Mucosa of rectum (tissue), 2 donors: ENCODE data around the gene CYP19A1.
"Not testable (repeated sequence)": the region's sequence is repeated elsewhere in the genome, so short reads cannot be mapped to it uniquely, and the experiment has no call there.

ENCODE experiments used
- H3K27ac ChIP-seq, 2 donors: one replicate each; pipeline ENCODE4 v1.7.0; 2013; ENCODE audit warnings: inconsistent platforms in 2 of 2, low read depth in 2 of 2, low read length in 2 of 2
- H3K27me3 ChIP-seq, 2 donors: one replicate each; pipeline ENCODE4 v1.7.0; 2013; ENCODE audit warnings: low read length in 2 of 2; ENCODE audit not compliant: control insufficient read depth in 2 of 2, insufficient read depth in 2 of 2
- H3K36me3 ChIP-seq, 2 donors: one replicate each; pipeline ENCODE4 v1.7.0; 2013; ENCODE audit warnings: low read length in 2 of 2; ENCODE audit not compliant: control insufficient read depth in 2 of 2, insufficient read depth in 2 of 2
- H3K4me1 ChIP-seq, 2 donors: one replicate each; pipeline ENCODE4 v1.7.0; 2013; ENCODE audit warnings: low read length in 2 of 2, mild to moderate bottlenecking in 1 of 2; ENCODE audit not compliant: control insufficient read depth in 2 of 2, insufficient read depth in 2 of 2
- H3K4me3 ChIP-seq, 2 donors: one replicate each; pipeline ENCODE4 v1.7.0; 2013; ENCODE audit warnings: low read length in 2 of 2
- H3K9ac ChIP-seq, 2 donors: one replicate each; pipeline ENCODE4 v1.7.0; 2013; ENCODE audit warnings: low read length in 2 of 2, low read depth in 1 of 2, mild to moderate bottlenecking in 1 of 2
- H3K9me3 ChIP-seq, 2 donors: one replicate each; pipeline ENCODE4 v1.7.0; 2013; ENCODE audit warnings: low read length in 2 of 2; ENCODE audit not compliant: control insufficient read depth in 2 of 2
- donor health status: healthy.
- donor health status: Normal muscosa, but diverticular disease.

CYP19A1 gene

GRCh38 chr15:51191766-51192165 lies 146.6 kb downstream of the CYP19A1 start:
- H3K4me3 ChIP-seq, result no peak overlapping the region
- no peak overlapping the region for H3K9ac ChIP-seq
- H3K27ac ChIP-seq, result no peak overlapping the region
- H3K9me3 ChIP-seq, result no peaks in the 10 kb centered on the region
- H3K36me3 ChIP-seq, result no peaks in the 10 kb centered on the region
- H3K4me1 ChIP-seq, result peaks cover 0 to 4% of the 10 kb centered on the region in 2 donors
- peaks cover 5 to 9% of the 10 kb centered on the region in 2 donors for H3K27me3 ChIP-seq

- Histone ChIP-seq H3K27me3 (peaks cover 4 to 9% of the 10 kb centered on the region in 2 donors), H3K36me3 (no peaks in the 10 kb centered on the region), H3K4me1 (peaks cover 0 to 4% of the 10 kb centered on the region in 2 donors), H3K4me3 (no peak overlapping the region), H3K9ac (no peak overlapping the region), H3K9me3 (no peaks in the 10 kb centered on the region), H3K27ac (no peak overlapping the region)
These were observed 147.2 kb downstream of the CYP19A1 start for GRCh38 chr15:51191072-51191670.

- Histone ChIP-seq H3K4me3 (no peak overlapping the region), H3K9me3 (no peaks in the 10 kb centered on the region), H3K9ac (no peak overlapping the region), H3K4me1 (peaks cover 0 to 4% of the 10 kb centered on the region in 2 donors), H3K27ac (no peak overlapping the region), H3K36me3 (no peaks in the 10 kb centered on the region), H3K27me3 (peaks cover 4 to 9% of the 10 kb centered on the region in 2 donors)
These were observed 147.8 kb downstream of the CYP19A1 start for GRCh38 chr15:51190424-51191068.

- no peak overlapping the region for H3K9ac ChIP-seq
- no peaks in the 10 kb centered on the region for H3K9me3 ChIP-seq
- no peak overlapping the region for H3K4me3 ChIP-seq
- H3K27me3 ChIP-seq, result peaks cover 4 to 9% of the 10 kb centered on the region in 2 donors
- H3K27ac ChIP-seq, result no peak overlapping the region
- no peaks in the 10 kb centered on the region for H3K36me3 ChIP-seq
- H3K4me1 ChIP-seq, result peaks cover 0 to 6% of the 10 kb centered on the region in 2 donors
These were observed 148.6 kb downstream of the CYP19A1 start for GRCh38 chr15:51189669-51190385.

- H3K9me3 ChIP-seq, H3K27ac ChIP-seq, H3K4me3 ChIP-seq, H3K27me3 ChIP-seq, H3K9ac ChIP-seq, H3K36me3 ChIP-seq: not testable (repeated sequence)
- peaks cover 7 to 15% of the 10 kb centered on the region in 2 donors for H3K4me1 ChIP-seq
These were observed 149.6 kb downstream of the CYP19A1 start for GRCh38 chr15:51188791-51189190.

GRCh38 chr15:51186891-51187290 lies 151.5 kb downstream of the CYP19A1 start:
- Histone ChIP-seq H3K4me3 (no peak overlapping the region), H3K27ac (no peak overlapping the region), H3K9me3 (no peaks in the 10 kb centered on the region), H3K4me1 (peaks cover 20 to 21% of the 10 kb centered on the region in 2 donors), H3K36me3 (no peaks in the 10 kb centered on the region), H3K9ac (no peak overlapping the region), H3K27me3 (peaks cover 0 to 4% of the 10 kb centered on the region in 2 donors)

- Histone ChIP-seq H3K36me3 (no peaks in the 10 kb centered on the region), H3K4me3 (no peak overlapping the region), H3K27ac (no peak overlapping the region), H3K9me3 (no peaks in the 10 kb centered on the region), H3K9ac (no peak overlapping the region), H3K27me3 (peaks cover 0 to 4% of the 10 kb centered on the region in 2 donors), H3K4me1 (peaks cover 20 to 21% of the 10 kb centered on the region in 2 donors)
These were observed 152.2 kb downstream of the CYP19A1 start for GRCh38 chr15:51186181-51186705.

- Histone ChIP-seq H3K9ac (no peak overlapping the region), H3K4me1 (peaks cover 20 to 21% of the 10 kb centered on the region in 2 donors), H3K4me3 (no peak overlapping the region), H3K9me3 (no peaks in the 10 kb centered on the region), H3K27ac (no peak overlapping the region), H3K36me3 (no peaks in the 10 kb centered on the region), H3K27me3 (peaks cover 0 to 4% of the 10 kb centered on the region in 2 donors)
These were observed 152.9 kb downstream of the CYP19A1 start for GRCh38 chr15:51185213-51186159.

- H3K36me3 ChIP-seq, result no peaks in the 10 kb centered on the region
- no peak overlapping the region for H3K4me3 ChIP-seq
- peak overlapping the region in 1 of 2 donors; percentile 9 for H3K27ac ChIP-seq
- no peaks in the 10 kb centered on the region for H3K9me3 ChIP-seq
- H3K4me1 ChIP-seq, result peaks cover 18 to 20% of the 10 kb centered on the region in 2 donors
- H3K9ac ChIP-seq, result no peak overlapping the region
- peaks cover 0 to 4% of the 10 kb centered on the region in 2 donors for H3K27me3 ChIP-seq
These were observed 153.8 kb downstream of the CYP19A1 start for GRCh38 chr15:51184627-51185026.
